GM12873 (cell line): ENCODE data around the gene CEACAM16.

Experiments used
- CTCF ChIP-seq: IDR thresholded peaks from 2 replicates; pipeline ENCODE4 v1.5.1; 2012; ENCODE audit warnings: low read depth, mild to moderate bottlenecking, moderate library complexity, low read length, control low read depth; ENCODE audit not compliant: insufficient read depth; ENCODE audit errors: missing control alignments

CEACAM16 gene

DNA sequence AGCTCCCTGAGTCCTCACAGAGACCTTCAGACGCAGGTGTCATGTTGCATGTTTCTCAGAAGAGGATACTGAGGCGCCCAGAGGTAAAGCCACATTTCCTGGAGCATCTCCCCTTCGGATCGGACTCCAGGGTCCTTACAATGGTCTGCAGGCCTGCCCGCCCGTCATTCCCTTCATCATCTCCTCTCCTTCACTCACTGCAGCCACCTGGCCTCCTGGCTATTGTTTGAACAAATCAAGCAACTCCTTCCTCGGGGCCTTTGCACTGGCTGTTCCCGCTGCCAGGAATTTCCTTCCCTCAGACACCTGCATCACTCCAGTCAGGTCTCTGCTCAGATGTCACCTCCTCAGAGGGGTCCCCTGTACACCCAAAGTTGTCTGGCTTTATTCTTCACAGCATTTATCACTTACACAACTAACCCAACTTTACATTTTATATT is 20.3 kb downstream of the CEACAM16 start:
- no peak for TF ChIP-seq CTCF

DNA sequence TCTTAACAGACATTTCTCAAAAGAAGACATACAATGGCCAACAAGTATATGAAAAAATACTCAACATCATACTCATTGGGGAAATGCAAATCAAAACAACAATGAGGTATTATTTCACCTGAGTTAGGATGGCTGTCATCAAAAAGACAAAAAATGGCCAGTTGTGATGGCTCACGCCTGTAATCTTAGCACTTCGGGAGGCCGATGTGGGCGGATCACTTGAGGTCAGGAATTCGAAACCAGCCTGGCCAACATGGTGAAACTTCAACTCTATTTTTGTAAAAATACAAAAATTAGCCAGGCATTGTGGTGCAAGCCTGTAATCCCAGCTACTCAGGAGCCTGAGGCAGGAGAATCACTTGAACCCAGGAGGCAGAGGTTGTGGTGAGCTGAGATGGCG is 22.0 kb downstream of the CEACAM16 start:
- no peak for TF ChIP-seq CTCF

- no peak for TF ChIP-seq CTCF
These were observed 23.5 kb downstream of the CEACAM16 start for GRCh38 chr19:44722131-44723121.

DNA sequence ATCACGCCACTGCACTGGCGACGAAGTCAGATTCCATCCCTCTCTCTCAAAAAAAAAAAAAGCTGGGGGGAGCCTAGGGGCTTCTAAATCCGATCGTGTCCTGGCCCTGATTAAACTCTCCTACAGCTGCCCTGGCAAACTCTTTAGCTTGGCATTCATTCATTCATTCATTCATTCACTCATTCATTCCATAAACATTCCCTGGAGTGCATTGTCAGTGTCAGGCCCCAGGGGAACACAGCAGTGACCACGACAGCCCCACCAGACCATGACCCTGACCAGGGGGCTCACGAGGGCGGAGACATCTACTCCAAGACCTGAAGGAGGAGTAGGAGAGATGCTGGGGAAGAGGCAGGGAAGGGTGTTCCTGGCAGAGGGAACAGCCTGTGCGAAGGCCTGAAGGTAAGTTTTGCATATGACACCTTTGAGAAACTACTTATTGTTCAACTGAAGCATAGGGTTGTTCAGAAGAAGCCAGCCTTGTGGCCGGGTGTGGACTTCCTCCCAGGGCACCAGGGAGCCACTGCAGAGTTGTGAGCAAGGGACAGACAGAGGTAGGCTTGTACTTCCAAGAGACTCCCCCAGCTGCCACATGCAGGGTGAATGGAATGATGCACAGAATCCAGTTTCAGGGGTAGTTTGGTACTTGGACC is 24.5 kb downstream of the CEACAM16 start:
- no peak for TF ChIP-seq CTCF

DNA sequence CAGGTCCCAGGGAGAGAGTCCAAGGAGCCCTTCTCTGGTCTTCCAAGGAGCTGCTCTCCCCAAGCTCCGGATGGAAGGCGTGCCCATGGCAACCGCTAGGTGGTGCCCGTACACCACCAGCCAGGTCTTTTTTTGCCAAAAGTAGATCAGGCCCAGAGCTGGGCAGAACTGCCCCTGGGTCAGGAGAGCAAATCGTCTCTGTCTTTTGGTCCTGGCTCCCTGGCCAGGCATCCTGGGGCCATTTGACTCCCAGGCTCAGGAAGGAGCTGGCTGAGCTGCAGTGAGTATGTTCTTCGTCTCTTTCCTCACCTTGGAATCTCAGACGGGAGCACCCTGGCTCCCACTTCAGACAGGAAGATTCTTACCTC is 25.0 kb downstream of the CEACAM16 start:
- TF ChIP-seq CTCF, result peak; percentile 99

DNA sequence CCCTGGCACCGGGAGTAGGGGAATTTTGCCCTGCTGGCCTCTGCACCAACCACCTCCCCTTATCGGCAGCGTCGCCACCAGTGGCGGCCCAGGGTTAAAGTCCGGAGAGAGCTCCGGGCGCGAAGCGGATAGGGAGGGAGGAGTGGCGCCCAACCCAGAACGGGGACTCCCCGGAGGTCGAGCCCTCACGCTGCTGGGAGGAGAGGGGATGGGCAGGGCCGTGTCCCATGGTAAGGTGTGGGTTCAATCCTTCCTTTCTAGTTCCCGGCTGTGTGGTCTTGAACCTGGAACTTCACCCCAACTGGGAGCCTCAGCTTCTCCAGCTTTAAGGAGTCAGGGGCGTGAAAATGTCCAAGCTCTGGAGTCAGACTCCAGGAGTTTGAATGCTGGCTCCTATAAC is 26.3 kb downstream of the CEACAM16 start:
- TF ChIP-seq CTCF, result no peak

DNA sequence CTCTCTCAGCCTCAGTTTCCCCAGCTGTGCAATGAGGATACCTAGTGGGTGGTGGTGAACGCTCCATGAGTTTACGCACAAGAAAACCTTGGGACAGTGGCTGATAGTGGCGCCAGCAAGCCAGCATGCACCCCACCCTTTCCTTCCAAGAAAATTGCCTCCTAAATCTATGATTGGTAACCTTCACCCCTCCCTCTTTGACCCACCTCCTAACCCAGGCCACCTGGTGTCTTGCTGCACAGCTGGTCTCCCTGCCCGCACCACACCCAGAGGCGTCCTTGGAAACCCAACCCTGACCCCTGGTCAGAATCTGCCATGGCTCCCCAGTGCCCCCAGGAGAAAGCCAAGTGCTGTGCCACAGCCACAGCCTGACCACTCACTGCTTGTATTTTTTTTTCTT is 26.7 kb downstream of the CEACAM16 start:
- no peak for TF ChIP-seq CTCF
